GM23338 (cell line): ENCODE measurements around the gene LAP3. TPM values are rescaled to one million over a fixed set of nuclear protein-coding genes. Genes with fewer than 3 reads are reported as not detected.

Source experiments
- ATAC-seq: fragments of 200-7000 bp; cut with Tn5 transposase; 3 replicates; pipeline ENCODE4 v1.9.1; 2020
- DNase-seq: peaks from one replicate; pipeline ENCODE4 v3.0.0-alpha.2; 2015; ENCODE audit warnings: low spot score
- H2AFZ ChIP-seq: fragments of 200-600 bp; sonication (generic); 2 replicates; pipeline ENCODE4 v1.8.0; 2016; ENCODE audit warnings: antibody characterized with exemption, mild to moderate bottlenecking, moderate library complexity
- H3F3A ChIP-seq: fragments of 200-600 bp; sonication (generic); replicated peaks from 2 replicates; pipeline ENCODE4 v1.8.0; 2017; ENCODE audit warnings: antibody characterized with exemption, mixed run types, low read depth
- H3K27ac ChIP-seq: fragments of 200-600 bp; sonication (generic); 2 replicates; pipeline ENCODE4 v1.6.1; 2016; ENCODE audit warnings: low read depth
- H3K27me3 ChIP-seq: fragments of 200-600 bp; sonication (generic); 2 replicates; pipeline ENCODE4 v1.8.0; 2016; ENCODE audit warnings: mild to moderate bottlenecking, mixed run types, moderate library complexity; ENCODE audit not compliant: insufficient read depth
- H3K36me3 ChIP-seq: fragments of 200-600 bp; sonication (generic); 2 replicates; pipeline ENCODE4 v1.8.0; 2016; ENCODE audit warnings: mild to moderate bottlenecking; ENCODE audit not compliant: insufficient read depth
- H3K4me1 ChIP-seq: fragments of 200-600 bp; sonication (generic); 2 replicates; pipeline ENCODE4 v1.8.0; 2016; ENCODE audit warnings: mild to moderate bottlenecking, moderate library complexity; ENCODE audit not compliant: insufficient read depth
- H3K4me2 ChIP-seq: fragments of 200-600 bp; sonication (generic); 2 replicates; pipeline ENCODE4 v1.7.1; 2017; ENCODE audit warnings: mixed run types
- H3K4me3 ChIP-seq: fragments of 200-600 bp; sonication (generic); 2 replicates; pipeline ENCODE4 v1.6.1; 2016; ENCODE audit warnings: mixed run types
- H3K79me2 ChIP-seq: fragments of 200-600 bp; sonication (generic); replicated peaks from 2 replicates; pipeline ENCODE4 v1.8.0; 2017; ENCODE audit warnings: mild to moderate bottlenecking; ENCODE audit not compliant: insufficient read depth
- H3K9me2 ChIP-seq: fragments of 200-600 bp; sonication (generic); 2 replicates; pipeline ENCODE4 v1.8.0; 2017; ENCODE audit not compliant: insufficient read depth
- H4K20me1 ChIP-seq: fragments of 200-600 bp; sonication (generic); replicated peaks from 2 replicates; pipeline ENCODE4 v1.8.0; 2017; ENCODE audit warnings: mild to moderate bottlenecking; ENCODE audit not compliant: insufficient read depth
- H3K27ac Mint-ChIP-seq: 2 replicates; pipeline ENCODE4 v1.8.0; 2020; ENCODE audit warnings: inconsistent platforms, mild to moderate bottlenecking, moderate library complexity, mixed read lengths
- H3K27me3 Mint-ChIP-seq: 3 replicates; pipeline ENCODE4 v1.8.0; 2022; ENCODE audit warnings: low read depth, mild to moderate bottlenecking, moderate library complexity, mixed read lengths, inconsistent platforms; ENCODE audit not compliant: insufficient read depth, poor library complexity
- H3K36me3 Mint-ChIP-seq: 3 replicates; pipeline ENCODE4 v1.8.0; 2021; ENCODE audit warnings: low read depth, mild to moderate bottlenecking, inconsistent platforms, moderate library complexity, mixed read lengths
- H3K4me1 Mint-ChIP-seq: 3 replicates; pipeline ENCODE4 v1.8.0; 2020; ENCODE audit warnings: mild to moderate bottlenecking, inconsistent platforms, mixed read lengths
- H3K4me3 Mint-ChIP-seq: 3 replicates; pipeline ENCODE4 v1.8.0; 2021; ENCODE audit warnings: moderate library complexity, mild to moderate bottlenecking, inconsistent platforms, mixed read lengths
- H3K9me3 Mint-ChIP-seq: 3 replicates; pipeline ENCODE4 v1.8.0; 2020; ENCODE audit warnings: moderate library complexity, mild to moderate bottlenecking, inconsistent platforms, mixed read lengths
- CREB1 ChIP-seq: fragments of 250-450 bp; sonication (Bioruptor Pico); IDR thresholded peaks from 2 replicates; pipeline ENCODE4 v1.5.0; 2020; ENCODE audit warnings: low read depth, mild to moderate bottlenecking, moderate library complexity
- CTCF ChIP-seq, 2 experiments: fragments of 200-600 bp in 1 of 2; sonication (generic) in 1 of 2; conservative IDR thresholded peaks; 2 replicates each; pipeline versions ENCODE4 v1.5.1 to v1.6.1; 2016 to 2017; ENCODE audit warnings: antibody characterized with exemption in 2 of 2, low read depth in 2 of 2, mild to moderate bottlenecking in 2 of 2, moderate library complexity in 1 of 2
- ETS1 ChIP-seq: IDR thresholded peaks from 2 replicates; pipeline ENCODE4 v1.6.1; 2016; ENCODE audit warnings: antibody characterized with exemption
- EZH2 ChIP-seq: fragments of 200-600 bp; sonication (generic); IDR thresholded peaks from one replicate; pipeline ENCODE4 v1.8.0; 2017; ENCODE audit warnings: antibody characterized with exemption, mild to moderate bottlenecking, low read depth; ENCODE audit not compliant: unreplicated experiment
- JUNB ChIP-seq: IDR thresholded peaks from one replicate; pipeline ENCODE4 v1.6.1; 2016; ENCODE audit warnings: antibody characterized with exemption; ENCODE audit not compliant: unreplicated experiment
- NANOG ChIP-seq: IDR thresholded peaks from 2 replicates; pipeline ENCODE4 v1.6.1; 2016; ENCODE audit warnings: antibody characterized with exemption, borderline replicate concordance
- POLR2AphosphoS5 ChIP-seq: IDR thresholded peaks from 2 replicates; pipeline ENCODE4 v1.6.1; 2016; ENCODE audit warnings: antibody characterized with exemption, low read depth
- REST ChIP-seq: IDR thresholded peaks from one replicate; pipeline ENCODE4 v1.6.1; 2018; ENCODE audit warnings: antibody characterized with exemption; ENCODE audit not compliant: unreplicated experiment
- ZNF114 ChIP-seq: fragments of 250-450 bp; sonication (Bioruptor Pico); IDR thresholded peaks from 2 replicates; pipeline ENCODE4 v1.5.0; 2020; ENCODE audit warnings: mild to moderate bottlenecking, moderate library complexity
- ZNF462 ChIP-seq: fragments of 250-450 bp; sonication (Bioruptor Pico); IDR thresholded peaks from 2 replicates; pipeline ENCODE4 v1.5.0; 2020; ENCODE audit warnings: mild to moderate bottlenecking, moderate library complexity
- polyA plus RNA-seq: library from polyadenylated mRNA; unstranded; fragments of >200 nt; fragmentation: Nextera tagmentation; extraction: Ambion mirVana; gene quantifications from 2 replicates; pipeline ENCODE4 v1.2.1, GENCODE V29; 2016
- total RNA-seq: library from RNA; depleted of rRNA; stranded (reverse); fragments of >200 nt; shearing (Covaris generic); gene quantifications from 2 replicates; pipeline ENCODE4 v1.2.3, GENCODE V29; 2014

LAP3 gene
- total and polyA plus RNA-seq, 2 experiments from 2014 or later: 28.6 to 63.6 TPM

- H3K27ac Mint-ChIP-seq: peak within 1 kb of the TSS; percentile 99
Observed at GRCh38 chr4:17614416-17615299, 37.7 kb downstream of the LAP3 start, which contains the start of gene MED28. Gene MED28 (plus strand): TSS chr4:17614641. CDS start chr4:17614655, 14 bp downstream.

More at GRCh38 chr4:17614416-17615299, 37.7 kb downstream of the LAP3 start, which contains the start of gene MED28:
- TF ChIP-seq ETS1: peak; percentile 46; the same call in 1 of the 2 replicates
- TF ChIP-seq POLR2AphosphoS5: peak; percentile 68; the same call in 1 of the 2 replicates
- TF ChIP-seq EZH2: no peak
- peak; percentile 51 for TF ChIP-seq CREB1 (CRISPR knock-in tag)
- TF ChIP-seq JUNB: no peak
- TF ChIP-seq REST: no peak
- TF ChIP-seq CTCF (conservative IDR thresholded peaks at IDR 0.05; ENCODE audit: low read depth in 2 of 2): no peak
- no peak for TF ChIP-seq NANOG
- TF ChIP-seq ZNF114 (CRISPR knock-in tag): no peak
- no peak for TF ChIP-seq ZNF462
- Mint-ChIP-seq H3K4me3 (peak within 1 kb of the TSS; percentile 97), H3K36me3 (peaks cover 30% of the 10 kb centered on the region), H3K27me3 (peaks cover 15% of the 10 kb centered on the region), H3K9me3 (no peaks in the 10 kb centered on the region; the same call in 2 of the 3 replicates), H3K4me1 (peaks cover 18% of the 10 kb centered on the region)
- Histone ChIP-seq H3K27me3 (no peaks in the 10 kb centered on the region), H3F3A (no peaks in the 10 kb centered on the region), H3K4me3 (peak within 1 kb of the TSS; percentile 95), H3K9me2 (no peaks in the 10 kb centered on the region), H3K4me1 (peaks cover 10% of the 10 kb centered on the region; the same call in 1 of the 2 replicates), H4K20me1 (peaks cover 36% of the 10 kb centered on the region), H3K27ac (peak within 1 kb of the TSS; percentile 55), H3K36me3 (0 out of 2 replicates have a peak, but pooled peaks cover 4% of the 10 kb centered on the region), H2AFZ (peak within 1 kb of the TSS; percentile 88), H3K79me2 (peaks cover 51% of the 10 kb centered on the region), H3K4me2 (peak within 1 kb of the TSS; percentile 96)
- ATAC-seq (peak; percentile 89), DNase-seq (peak; percentile 97)
